Coronary artery (tissue), 2 donors: ENCODE data around the gene TUT4.

Experiments
- DNase-seq: peaks from one replicate; pipeline ENCODE4 v3.0.0-alpha.2; 2017; ENCODE audit warnings: low spot score
- H3K27ac ChIP-seq, 2 donors: fragments of 200-600 bp; sonication (generic); one replicate each; pipeline ENCODE4 v1.5.1; 2016 to 2019
- H3K4me3 ChIP-seq: fragments of 200-600 bp; sonication (generic); 2 replicates; pipeline ENCODE4 v1.5.1; 2016; ENCODE audit warnings: mild to moderate bottlenecking, moderate library complexity
- TF ChIP-seq, protein P1 (sequence below): fragments of 200-600 bp; sonication (generic); IDR thresholded peaks from one replicate; pipeline ENCODE4 v1.5.1; 2019; ENCODE audit warnings: antibody characterized with exemption

The TUT4 gene

DNA sequence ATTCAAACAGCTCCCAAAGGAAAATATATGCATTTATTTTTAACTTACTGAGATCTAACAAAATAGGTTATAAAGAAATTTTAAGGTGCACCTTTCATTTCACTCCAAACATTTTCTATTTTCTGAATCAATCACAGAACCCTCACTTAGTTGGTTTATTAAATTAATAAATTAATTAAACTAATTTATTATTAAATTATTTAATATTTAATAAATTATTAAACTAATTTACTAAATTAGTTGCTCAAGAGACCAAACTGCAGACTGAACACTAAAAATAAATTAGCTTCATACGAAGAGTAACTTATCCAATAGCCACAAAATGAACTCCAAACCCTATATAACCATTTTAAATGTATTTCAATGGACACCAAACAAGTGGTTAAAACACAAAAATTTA, 80.5 kb downstream of the TUT4 start:
- H3K27ac ChIP-seq: no peak overlapping the region
- TF ChIP-seq, protein P1, sequence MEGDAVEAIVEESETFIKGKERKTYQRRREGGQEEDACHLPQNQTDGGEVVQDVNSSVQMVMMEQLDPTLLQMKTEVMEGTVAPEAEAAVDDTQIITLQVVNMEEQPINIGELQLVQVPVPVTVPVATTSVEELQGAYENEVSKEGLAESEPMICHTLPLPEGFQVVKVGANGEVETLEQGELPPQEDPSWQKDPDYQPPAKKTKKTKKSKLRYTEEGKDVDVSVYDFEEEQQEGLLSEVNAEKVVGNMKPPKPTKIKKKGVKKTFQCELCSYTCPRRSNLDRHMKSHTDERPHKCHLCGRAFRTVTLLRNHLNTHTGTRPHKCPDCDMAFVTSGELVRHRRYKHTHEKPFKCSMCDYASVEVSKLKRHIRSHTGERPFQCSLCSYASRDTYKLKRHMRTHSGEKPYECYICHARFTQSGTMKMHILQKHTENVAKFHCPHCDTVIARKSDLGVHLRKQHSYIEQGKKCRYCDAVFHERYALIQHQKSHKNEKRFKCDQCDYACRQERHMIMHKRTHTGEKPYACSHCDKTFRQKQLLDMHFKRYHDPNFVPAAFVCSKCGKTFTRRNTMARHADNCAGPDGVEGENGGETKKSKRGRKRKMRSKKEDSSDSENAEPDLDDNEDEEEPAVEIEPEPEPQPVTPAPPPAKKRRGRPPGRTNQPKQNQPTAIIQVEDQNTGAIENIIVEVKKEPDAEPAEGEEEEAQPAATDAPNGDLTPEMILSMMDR: no peak
- H3K4me3 ChIP-seq: no peak overlapping the region
- DNase-seq: no peak

- Histone ChIP-seq H3K4me3 (no peak overlapping the region), H3K27ac (no peak overlapping the region)
- no peak for DNase-seq
- TF ChIP-seq, protein P1: no peak
Observed at GRCh38 chr1:52469108-52469507, 83.8 kb downstream of the TUT4 start.

DNA sequence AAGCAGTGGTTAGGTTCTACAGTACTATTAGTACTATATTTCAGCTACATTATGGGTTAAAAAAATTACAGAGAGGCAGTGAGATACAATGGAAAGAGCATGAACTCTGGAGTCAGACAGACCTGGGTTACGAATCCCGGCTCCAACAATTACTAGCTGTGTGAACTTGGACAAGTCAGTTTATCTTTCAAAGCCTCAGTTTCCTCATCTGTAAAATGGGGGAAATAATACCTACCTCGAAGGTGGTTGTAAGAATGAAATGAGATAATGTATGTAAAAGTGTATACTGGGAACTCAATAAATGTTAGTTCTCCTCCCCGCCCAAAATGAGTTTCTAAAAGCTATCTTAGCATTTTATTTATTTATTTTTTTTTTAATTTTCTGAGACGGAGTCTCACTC, 89.0 kb downstream of the TUT4 start:
- no peak overlapping the region for H3K27ac ChIP-seq
- H3K4me3 ChIP-seq: no peak overlapping the region
- no peak for DNase-seq
- TF ChIP-seq, protein P1: no peak

GRCh38 chr1:52461821-52462220, 91.1 kb downstream of the TUT4 start:
- no peak for DNase-seq
- Histone ChIP-seq H3K4me3 (no peak overlapping the region), H3K27ac (no peak overlapping the region)
- TF ChIP-seq, protein P1: no peak

DNA sequence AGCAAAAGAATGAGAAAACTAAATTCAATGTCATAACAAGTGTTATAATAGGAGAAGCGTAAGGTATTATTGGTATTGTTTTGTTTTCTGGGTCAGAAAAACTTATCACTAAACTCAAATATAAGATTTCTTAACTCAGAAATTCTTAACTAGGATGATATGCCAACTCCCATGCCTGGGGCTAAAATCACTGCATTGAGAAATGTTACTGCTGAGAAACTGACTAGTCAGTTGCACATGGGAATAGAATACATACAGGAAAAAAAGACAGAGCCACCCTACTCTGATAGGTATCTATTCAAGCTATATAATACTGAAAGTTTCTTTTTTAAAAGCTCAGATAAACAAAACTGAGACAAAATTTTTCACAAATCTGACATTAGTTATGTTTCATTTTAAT, 92.2 kb downstream of the TUT4 start:
- Histone ChIP-seq H3K4me3 (no peak overlapping the region), H3K27ac (no peak overlapping the region)
- DNase-seq: no peak
- TF ChIP-seq, protein P1: no peak

GRCh38 chr1:52455686-52456085, 97.2 kb downstream of the TUT4 start:
- no peak for DNase-seq
- Histone ChIP-seq H3K4me3 (no peak overlapping the region), H3K27ac (no peak overlapping the region)
- TF ChIP-seq, protein P1: no peak

- no peak overlapping the region for H3K27ac ChIP-seq
- H3K4me3 ChIP-seq: no peak overlapping the region
- TF ChIP-seq, protein P1: no peak
- no peak for DNase-seq
Observed at GRCh38 chr1:52454779-52455178, 98.1 kb downstream of the TUT4 start.
